Gastroesophageal sphincter (tissue), 4 donors: ENCODE results near the gene RNF183. TPM values are rescaled to one million over a fixed set of nuclear protein-coding genes. Genes with fewer than 3 reads are reported as not detected.
"Not testable (repeated sequence)": the region's sequence is repeated elsewhere in the genome, so short reads cannot be mapped to it uniquely, and the experiment has no call there.

ENCODE experiments used
- ATAC-seq: fragments of 150-250 bp; one replicate; pipeline ENCODE4 v1.9.1; 2016; ENCODE audit warnings: mild to moderate bottlenecking, moderate library complexity
- H3K27ac ChIP-seq, 4 donors: fragments of 200-600 bp; sonication (generic) in 3 of 4; 1 replicate in 3 of 4; 2 replicates in 1 of 4; pipeline ENCODE4 v1.5.1; 2016 to 2019
- H3K27me3 ChIP-seq: fragments of 200-600 bp; sonication (generic); one replicate; pipeline ENCODE4 v1.5.1; 2019
- H3K36me3 ChIP-seq, 2 donors: fragments of 200-600 bp; sonication (generic); one replicate each; pipeline ENCODE4 v1.5.1; 2019; ENCODE audit warnings: control low read depth in 1 of 2
- H3K4me1 ChIP-seq, 3 donors: fragments of 200-600 bp; sonication (generic); 1 replicate in 2 of 3; 2 replicates in 1 of 3; pipeline ENCODE4 v1.5.1; 2016 to 2019; ENCODE audit warnings: control low read depth in 2 of 3
- H3K4me3 ChIP-seq, 2 donors: fragments of 200-600 bp; sonication (generic); one replicate each; pipeline ENCODE4 v1.5.1; 2019; ENCODE audit warnings: mild to moderate bottlenecking in 1 of 2, moderate library complexity in 1 of 2
- H3K9me3 ChIP-seq, 3 donors: fragments of 200-600 bp; sonication (generic); one replicate each; pipeline ENCODE4 v1.5.1; 2017 to 2019; ENCODE audit warnings: control low read depth in 2 of 3
- CTCF ChIP-seq, 4 experiments: fragments of 200-600 bp in 2 of 4; fragments of 450-650 bp in 2 of 4; sonication (generic) in 1 of 4; IDR thresholded peaks; one replicate each; pipeline ENCODE4 v1.5.1; 2017 to 2019; ENCODE audit warnings: antibody characterized with exemption in 4 of 4, mild to moderate bottlenecking in 2 of 4, moderate library complexity in 2 of 4
- EP300 ChIP-seq: sonication (generic); formaldehyde crosslinking; IDR thresholded peaks from one replicate; pipeline ENCODE4 v1.6.1; 2017; ENCODE audit warnings: antibody characterized with exemption, mild to moderate bottlenecking
- POLR2A ChIP-seq, 2 donors: fragments of 450-650 bp; IDR thresholded peaks; one replicate each; pipeline ENCODE4 v1.6.1; 2017; ENCODE audit warnings: antibody characterized with exemption in 2 of 2, mild to moderate bottlenecking in 2 of 2, moderate library complexity in 1 of 2
- POLR2AphosphoS5 ChIP-seq: sonication (generic); formaldehyde crosslinking; IDR thresholded peaks from one replicate; pipeline ENCODE4 v1.6.1; 2017; ENCODE audit warnings: antibody characterized with exemption
- WGBS, 2 donors: methylation state at CpG; one replicate each; pipeline ENCODE4 v1.1.5; 2018; ENCODE audit warnings: low coverage in 1 of 2; 5-methylcytosine and 5-hydroxymethylcytosine counted together
- total RNA-seq, 4 donors: library from RNA; depleted of rRNA; stranded (reverse); fragments of >200 nt; gene quantifications; one replicate each; pipeline ENCODE4 v1.1.0, GENCODE V29; 2016

The RNF183 gene
- total RNA-seq, 4 donors from 2014 or later = 0.37 TPM; not detected in 3

- Histone ChIP-seq H3K36me3 (peaks cover 0 to 22% of the 10 kb centered on the region in 2 donors), H3K4me1 (no peaks in the 10 kb centered on the region), H3K27me3 (no peaks in the 10 kb centered on the region), H3K27ac (no peak overlapping the region), H3K9me3 (no peaks in the 10 kb centered on the region), H3K4me3 (no peak overlapping the region)
- 51 to 79% methylated on average over 3 to 8 of the region's 9 CpGs for WGBS, 2 donors
- ATAC-seq = no peak
- TF ChIP-seq EP300 (no peak), POLR2A (IDR thresholded peaks at IDR 0.05) (no peak), CTCF (IDR thresholded peaks at IDR 0.05) (no peak), POLR2AphosphoS5 (no peak)
Observed at GRCh38 chr9:113296796-113297558, 6.2 kb downstream of the RNF183 start.

- not testable (repeated sequence) for H3K9me3 ChIP-seq
- WGBS, 2 donors = 93% methylated on average over 3 to 4 of the region's 8 CpGs
Observed at GRCh38 chr9:113296247-113296646, 6.9 kb downstream of the RNF183 start.

GRCh38 chr9:113293285-113293878 is 9.8 kb downstream of the RNF183 start:
- no peak for ATAC-seq
- H3K36me3 ChIP-seq = peaks cover 8 to 58% of the 10 kb centered on the region in 2 donors
- WGBS, 2 donors = 91 to 92% methylated on average over 7 of the region's 7 CpGs

More at GRCh38 chr9:113296247-113296646, 6.9 kb downstream of the RNF183 start:
- not testable (repeated sequence) for H3K27ac ChIP-seq, H3K4me3 ChIP-seq, H3K4me1 ChIP-seq, H3K27me3 ChIP-seq, ATAC-seq
- peaks cover 0 to 29% of the 10 kb centered on the region in 2 donors for H3K36me3 ChIP-seq

GRCh38 chr9:113290052-113290607 is 13.0 kb downstream of the RNF183 start:
- H3K9me3 ChIP-seq = no peaks in the 10 kb centered on the region
- no peaks in the 10 kb centered on the region for H3K4me1 ChIP-seq
- WGBS, 2 donors = 80 to 97% methylated on average over 3 to 6 of the region's 6 CpGs
- no peak overlapping the region for H3K4me3 ChIP-seq
- ATAC-seq = no peak
- H3K27ac ChIP-seq = no peak overlapping the region
- H3K27me3 ChIP-seq = no peaks in the 10 kb centered on the region
- H3K36me3 ChIP-seq = peaks cover 8 to 90% of the 10 kb centered on the region in 2 donors
- TF ChIP-seq EP300 = no peak

More at GRCh38 chr9:113293285-113293878, 9.8 kb downstream of the RNF183 start:
- Histone ChIP-seq H3K4me1 (no peaks in the 10 kb centered on the region), H3K27me3 (no peaks in the 10 kb centered on the region), H3K9me3 (no peaks in the 10 kb centered on the region), H3K27ac (no peak overlapping the region), H3K4me3 (no peak overlapping the region)
- no peak for TF ChIP-seq POLR2AphosphoS5
- no peak for TF ChIP-seq EP300
- no peak for TF ChIP-seq CTCF (IDR thresholded peaks at IDR 0.05)
- TF ChIP-seq POLR2A (IDR thresholded peaks at IDR 0.05) = no peak

GRCh38 chr9:113289091-113289490 is 14.1 kb downstream of the RNF183 start:
- Histone ChIP-seq H3K36me3 (peaks cover 8 to 100% of the 10 kb centered on the region in 2 donors), H3K27ac (no peak overlapping the region), H3K27me3 (no peaks in the 10 kb centered on the region), H3K9me3 (no peaks in the 10 kb centered on the region), H3K4me1 (no peaks in the 10 kb centered on the region), H3K4me3 (no peak overlapping the region)
- no peak for TF ChIP-seq CTCF (IDR thresholded peaks at IDR 0.05)
- whole genome bisulfite sequencing, 2 donors = 97 to 100% methylated on average over 2 of the region's 2 CpGs
- no peak for ATAC-seq

- ATAC-seq = no peak
- H3K9me3 ChIP-seq = no peaks in the 10 kb centered on the region
- H3K4me3 ChIP-seq = no peak overlapping the region
- H3K27me3 ChIP-seq = no peaks in the 10 kb centered on the region
- H3K4me1 ChIP-seq = peaks cover 0 to 22% (median 3%) of the 10 kb centered on the region in 3 donors
- TF ChIP-seq EP300 (no peak), CTCF (IDR thresholded peaks at IDR 0.05) (no peak), POLR2AphosphoS5 (no peak), POLR2A (IDR thresholded peaks at IDR 0.05) (no peak)
- no peak overlapping the region for H3K27ac ChIP-seq
- 86 to 96% methylated on average over 3 to 4 of the region's 4 CpGs for WGBS, 2 donors
- peaks cover 11 to 96% of the 10 kb centered on the region in 2 donors for H3K36me3 ChIP-seq
Observed at GRCh38 chr9:113281356-113281755, 21.8 kb downstream of the RNF183 start.
